GM19463 (cell line): ENCODE results near the gene MFN2.

ENCODE experiments used
- ATAC-seq: cut with Tn5 transposase; IDR thresholded peaks from one replicate; pipeline ENCODE4 v1.9.1; 2021; ENCODE audit warnings: mild to moderate bottlenecking, moderate library complexity; ENCODE audit not compliant: unreplicated experiment

The MFN2 gene

DNA sequence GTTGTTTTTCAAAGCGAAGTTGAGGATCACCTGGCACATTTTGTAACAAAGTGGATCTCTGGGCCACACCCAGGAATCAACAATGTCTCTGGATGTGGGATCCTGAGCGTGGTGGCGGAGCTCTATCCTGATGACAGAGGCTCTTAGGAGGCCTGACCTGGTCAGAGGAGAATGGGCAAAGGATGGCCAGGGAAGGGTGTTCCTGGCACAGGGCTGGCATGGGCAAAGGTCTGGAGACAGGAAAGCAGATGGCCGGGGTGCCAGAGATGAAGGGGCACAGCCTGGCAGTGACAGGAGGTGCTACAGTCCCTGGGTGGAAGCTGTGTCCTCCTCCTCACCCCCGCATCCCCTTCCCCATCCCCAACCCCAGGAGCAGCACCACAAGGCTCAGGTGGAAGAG lies 20.0 kb upstream of the MFN2 start:
- ATAC-seq = no peak

DNA sequence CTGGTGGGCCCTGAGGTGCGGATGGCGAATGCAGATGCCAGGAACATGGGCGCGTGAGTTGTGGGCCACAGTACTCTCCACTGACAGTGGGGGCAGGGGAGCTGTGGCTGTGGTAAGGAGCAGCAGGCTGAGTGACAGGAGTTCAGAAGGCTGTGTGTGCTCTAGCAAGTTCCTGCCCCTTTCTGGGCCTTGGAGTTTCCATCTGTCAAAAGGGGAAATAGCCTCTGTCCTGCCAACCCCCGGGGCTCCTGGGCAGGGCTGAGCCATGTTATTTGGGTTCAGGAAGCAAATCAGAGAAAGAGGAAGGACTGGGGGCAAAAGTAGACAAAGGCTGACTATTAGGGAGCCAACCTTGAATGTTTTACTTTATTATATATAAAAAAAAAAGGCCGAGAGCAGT lies 19.5 kb upstream of the MFN2 start:
- ATAC-seq = no peak

DNA sequence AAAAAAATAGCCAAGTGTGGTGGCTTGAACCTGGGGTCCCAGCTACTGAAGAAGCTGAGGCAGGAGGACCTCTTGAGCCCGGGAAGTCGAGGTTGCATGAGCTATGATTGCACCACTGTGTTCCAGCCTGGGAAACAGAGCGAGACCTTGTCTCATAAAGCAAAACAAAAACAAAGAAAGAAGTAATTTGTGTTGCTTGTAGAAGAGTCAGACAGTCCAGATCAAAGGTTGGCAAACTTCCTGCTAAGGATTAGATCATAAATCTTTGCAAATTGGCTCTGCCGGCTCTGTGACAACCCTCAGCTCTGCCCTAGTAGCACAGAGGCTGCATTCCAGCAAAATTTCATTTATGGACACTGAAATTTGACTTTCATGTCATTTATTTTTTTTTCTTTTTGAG lies 19.0 kb upstream of the MFN2 start:
- ATAC-seq = no peak

DNA sequence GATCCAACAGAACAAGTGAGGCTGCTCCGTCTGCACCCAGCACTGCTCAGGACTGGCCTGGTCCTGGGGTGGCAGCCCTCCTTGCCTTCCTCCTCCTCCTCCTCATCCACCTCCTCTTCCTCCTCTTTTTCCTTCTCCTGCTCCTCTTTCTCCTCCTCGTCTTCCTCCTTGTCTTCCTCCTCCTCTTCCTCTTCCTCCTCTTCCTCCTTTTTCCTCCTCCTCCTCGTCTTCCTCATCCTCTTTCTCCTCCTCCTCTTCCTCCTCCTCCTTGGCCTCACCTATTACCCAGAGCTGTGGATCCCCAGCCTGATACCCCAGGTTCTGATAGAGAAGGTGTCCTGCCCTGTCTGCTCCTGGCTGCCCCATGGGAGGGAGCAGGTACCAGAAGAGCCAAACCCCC lies 16.6 kb upstream of the MFN2 start:
- ATAC-seq = no peak

DNA sequence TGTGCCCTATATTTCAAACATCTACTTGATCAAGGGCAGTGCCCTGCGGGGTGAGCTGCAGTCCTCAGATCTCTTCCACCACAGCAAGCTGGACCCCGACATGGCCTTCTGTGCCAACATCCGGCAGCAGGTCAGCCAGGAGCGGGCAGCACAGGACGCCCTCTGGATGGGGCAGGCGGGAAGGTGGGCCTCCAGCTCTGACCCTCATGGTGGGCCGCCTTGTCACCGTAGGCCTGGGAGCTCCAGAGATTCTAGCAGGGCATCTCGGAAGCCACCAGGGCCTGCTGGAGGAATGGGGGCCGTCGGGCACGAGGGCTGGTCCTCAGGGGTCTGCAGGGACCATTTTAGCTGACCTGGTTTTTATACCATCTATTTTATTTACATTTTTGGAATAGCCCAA lies 15.6 kb upstream of the MFN2 start:
- no peak for ATAC-seq

DNA sequence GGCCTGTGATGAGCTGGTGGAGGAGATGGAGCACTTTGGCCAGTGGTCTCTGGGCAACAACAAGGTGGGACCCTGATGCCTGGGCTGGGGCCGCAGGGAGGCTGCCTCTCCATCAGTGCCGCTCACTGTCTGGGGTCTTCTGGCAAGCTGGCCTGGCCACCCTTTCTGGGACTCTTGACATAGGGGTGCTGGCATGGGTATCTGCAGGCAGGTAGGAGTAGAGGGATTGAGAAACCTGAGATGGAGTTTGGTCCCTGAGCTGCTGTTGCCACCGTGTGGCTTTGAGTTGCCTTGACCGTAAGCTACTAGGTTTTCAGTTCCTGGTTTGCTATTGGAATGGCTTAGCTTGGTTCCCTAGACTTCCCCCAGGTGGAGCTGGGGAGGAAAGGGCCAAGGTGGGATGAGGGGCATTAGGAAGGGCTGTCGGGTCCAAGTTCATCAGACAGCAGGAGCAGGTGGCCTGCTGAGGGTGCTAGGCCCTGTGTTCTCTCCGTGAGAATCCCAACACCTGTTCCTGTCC lies 13.2 kb upstream of the MFN2 start:
- ATAC-seq = no peak

DNA sequence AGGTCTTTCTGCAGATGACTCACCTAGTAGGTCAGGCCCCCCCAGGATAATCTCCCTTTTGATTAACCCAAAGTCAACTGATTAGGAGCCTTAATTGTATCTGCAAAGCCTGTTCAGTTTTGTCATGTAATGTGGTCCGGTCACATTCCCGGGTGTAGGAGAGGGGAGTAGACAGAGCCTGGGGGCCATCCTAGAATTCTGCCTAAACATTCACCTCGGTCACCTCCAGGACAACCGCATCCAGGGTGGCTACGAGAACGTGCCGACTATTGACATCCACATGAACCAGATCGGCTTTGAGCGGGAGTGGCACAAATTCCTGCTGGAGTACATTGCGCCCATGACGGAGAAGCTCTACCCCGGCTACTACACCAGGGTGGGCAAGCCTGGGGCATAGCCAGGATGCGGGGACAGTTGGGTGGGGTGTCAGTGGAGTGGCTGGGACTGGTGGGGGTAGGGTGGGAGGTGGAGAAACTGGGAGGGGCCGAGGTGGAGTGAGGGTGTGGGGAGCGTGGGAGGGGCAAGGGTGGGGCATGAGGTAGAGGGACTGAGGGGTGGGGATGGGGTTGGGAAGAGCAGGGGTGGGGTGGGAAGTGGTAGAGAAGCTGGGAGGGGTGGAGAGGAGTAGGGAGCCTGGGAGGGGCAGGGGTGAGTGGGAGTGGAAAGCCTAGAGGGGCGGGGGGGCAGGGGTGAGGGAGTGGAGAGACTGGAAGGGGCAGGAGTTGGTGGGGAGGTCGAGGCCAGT lies 9.6 kb upstream of the MFN2 start:
- ATAC-seq = no peak

DNA sequence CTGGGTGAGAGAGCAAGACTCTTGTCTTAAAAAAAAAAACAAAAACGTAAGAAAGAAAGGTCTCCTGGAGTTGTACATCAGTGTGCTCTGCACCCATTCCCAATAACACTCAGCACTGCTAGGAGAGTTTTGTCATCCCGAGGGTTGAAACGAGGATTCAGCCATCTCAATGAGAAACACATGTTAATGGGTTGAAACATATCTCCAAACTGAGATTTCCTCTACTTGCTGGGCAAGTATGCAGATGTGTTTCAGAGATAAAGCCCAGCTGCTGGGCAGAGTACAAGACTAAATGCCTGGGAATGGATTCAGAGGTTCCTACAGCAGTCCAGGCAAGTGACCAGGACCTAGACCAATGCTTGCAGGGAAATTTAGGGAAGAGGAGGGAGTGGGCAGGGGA lies 2.6 kb upstream of the MFN2 start:
- no peak for ATAC-seq

DNA sequence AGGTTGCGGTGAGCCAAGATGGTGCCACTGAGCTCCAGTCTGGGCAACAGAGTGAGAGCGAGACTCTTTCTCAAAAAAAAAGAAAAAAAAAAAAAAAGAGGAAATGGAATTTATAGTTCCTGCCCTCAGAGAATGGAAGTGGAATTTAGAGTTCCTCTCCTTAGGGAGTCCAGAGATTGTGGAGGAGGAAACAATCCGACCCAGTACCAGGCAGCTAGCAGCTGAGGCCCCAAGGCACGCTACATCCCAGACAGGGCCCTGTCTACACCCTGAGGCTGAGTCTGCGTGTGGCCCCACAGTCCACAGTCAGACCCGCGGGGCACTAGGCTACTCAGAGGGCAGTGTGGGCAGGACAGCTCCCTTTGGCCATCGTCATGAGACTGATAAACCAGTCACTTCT lies 1.9 kb upstream of the MFN2 start:
- no peak for ATAC-seq

DNA sequence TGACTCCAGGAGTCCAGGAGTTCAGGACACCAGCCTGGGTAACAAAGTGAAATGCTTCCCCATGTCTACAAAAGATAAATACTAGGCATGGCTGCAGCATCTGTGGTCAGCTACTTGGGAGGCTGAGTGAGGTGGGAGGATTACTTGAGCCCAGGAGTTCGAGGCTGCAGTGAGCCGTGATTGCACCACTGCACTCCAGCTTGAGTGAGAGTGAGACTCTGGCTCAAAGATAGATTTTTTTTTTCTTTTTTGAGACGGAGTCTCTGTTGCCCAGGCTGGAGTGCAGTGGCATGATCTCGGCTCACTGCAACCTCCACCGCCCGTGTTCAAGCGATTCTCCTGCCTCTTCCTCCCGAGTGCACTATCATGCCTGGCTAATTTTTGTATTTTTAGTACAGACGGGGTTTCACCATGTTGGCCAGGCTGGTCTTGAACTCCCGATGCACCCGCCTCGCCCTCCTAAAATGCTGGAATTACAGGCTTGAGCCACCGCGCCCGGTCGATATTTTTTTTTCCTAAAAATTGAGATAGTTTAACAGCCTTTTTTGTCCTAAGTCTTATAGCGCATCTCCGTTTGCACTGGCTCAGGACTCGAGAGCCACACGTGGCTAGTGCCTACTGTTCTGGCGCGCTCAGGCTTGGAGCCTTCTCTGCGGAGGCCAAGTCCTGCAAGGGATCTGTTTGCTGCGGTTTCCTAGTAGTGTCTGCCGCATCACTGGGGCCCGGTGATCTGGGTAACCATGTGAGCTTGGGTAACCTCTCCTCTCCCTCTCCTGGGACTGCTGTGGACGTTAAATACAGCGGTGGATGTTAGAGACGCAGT lies 1.0 kb upstream of the MFN2 start:
- ATAC-seq = no peak

DNA sequence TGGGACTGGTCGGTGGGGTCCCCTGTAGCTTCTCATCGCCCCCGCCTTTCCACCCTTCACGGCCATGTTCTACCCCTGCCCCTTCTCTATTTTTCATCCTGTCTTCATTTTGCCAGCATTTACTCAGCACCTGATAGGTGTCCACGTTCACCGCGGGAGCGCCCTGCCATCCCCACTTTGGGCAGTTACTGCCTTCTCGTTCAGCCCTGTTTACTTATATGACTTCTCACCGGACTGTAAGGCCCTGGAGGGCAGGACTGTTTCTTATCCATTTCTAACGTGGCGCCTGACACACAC lies 380 bp downstream of the MFN2 start:
- ATAC-seq = no peak

DNA sequence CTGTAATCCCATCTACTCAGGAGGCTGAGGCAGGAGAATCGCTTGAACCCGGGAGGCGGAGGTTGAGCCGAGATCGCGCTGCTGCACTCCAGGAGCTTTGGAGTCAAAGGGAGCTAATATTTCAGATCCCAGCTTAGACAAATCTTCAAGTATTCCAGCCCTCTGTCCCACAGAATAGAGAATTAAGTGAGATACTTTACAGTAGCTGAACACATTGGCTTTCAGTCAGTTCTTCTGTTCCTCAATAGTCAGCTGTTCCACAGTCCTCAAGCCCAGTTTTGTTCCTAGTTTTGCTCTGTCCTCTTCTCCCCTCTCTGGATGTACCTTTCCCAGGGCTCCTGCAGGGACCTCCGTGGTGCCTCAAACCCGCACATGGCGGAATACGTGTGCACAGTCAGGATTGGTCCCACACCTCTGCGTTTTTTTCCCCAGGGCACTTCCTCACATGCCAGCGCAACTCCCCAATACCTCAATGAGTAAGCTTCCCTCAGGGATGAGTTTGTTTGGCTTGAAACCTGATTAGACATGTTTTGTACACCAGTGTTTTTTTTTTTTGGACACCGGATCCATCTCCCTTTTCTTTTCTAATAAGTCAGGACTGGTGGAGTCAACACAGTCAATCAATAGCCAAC lies 1.2 kb downstream of the MFN2 start:
- no peak for ATAC-seq

DNA sequence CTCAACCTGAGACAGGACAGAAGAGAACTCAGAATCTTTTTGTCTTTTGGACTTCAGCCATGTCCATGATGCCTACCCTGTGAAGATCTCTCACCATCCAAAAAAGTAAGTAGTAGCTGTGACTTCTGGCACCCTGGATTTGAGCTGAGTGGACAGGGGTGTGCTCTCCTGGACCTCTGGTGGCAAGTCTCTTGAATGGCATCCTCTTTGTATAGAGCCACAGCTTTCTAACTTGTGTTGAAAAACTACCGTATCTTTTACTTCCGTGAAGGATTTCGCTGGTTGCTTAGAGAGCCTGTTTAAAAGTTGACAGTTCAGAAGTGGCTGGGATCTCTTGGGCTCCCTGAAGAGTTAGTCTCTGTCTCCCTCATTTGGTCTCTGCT lies 1.8 kb downstream of the MFN2 start:
- no peak for ATAC-seq

DNA sequence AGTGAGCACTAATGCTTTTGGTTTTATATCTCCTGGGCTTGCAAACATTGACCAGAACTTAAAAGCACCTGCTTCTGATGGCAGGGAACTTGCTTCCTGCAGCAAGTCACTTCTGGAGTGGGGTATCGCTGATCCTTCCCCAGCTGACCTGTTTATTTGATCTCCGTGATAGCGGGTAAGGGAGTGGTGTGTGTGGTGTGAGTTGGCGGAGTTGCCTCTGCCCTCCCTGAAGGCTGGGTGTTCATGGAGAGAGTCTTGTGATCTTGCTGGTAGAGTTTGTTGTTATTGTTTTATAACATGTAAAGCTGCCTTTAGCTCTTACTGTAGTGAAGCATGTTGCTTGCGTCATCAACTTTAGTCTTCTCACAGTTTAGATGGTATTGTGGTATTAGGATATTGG lies 3.9 kb downstream of the MFN2 start:
- no peak for ATAC-seq

DNA sequence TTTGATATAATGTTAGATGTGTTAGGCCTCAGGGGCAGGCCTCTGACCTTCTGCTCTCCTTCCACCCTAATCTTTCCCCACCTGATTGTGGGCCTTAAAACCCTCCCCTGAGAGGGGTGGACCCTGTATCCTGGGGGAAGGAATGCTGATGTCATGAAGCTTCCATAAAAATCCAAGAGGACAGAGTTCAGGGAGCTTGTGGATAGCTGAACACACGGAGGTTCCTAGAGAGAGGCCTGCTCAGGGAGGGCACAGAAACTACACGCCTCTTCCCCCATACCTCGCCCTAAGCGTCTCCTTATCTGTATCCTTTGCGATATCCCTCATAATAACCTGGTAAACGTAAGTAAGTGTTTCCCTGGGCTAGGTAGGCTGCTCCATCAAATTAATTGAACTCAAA lies 4.3 kb downstream of the MFN2 start:
- ATAC-seq = no peak

DNA sequence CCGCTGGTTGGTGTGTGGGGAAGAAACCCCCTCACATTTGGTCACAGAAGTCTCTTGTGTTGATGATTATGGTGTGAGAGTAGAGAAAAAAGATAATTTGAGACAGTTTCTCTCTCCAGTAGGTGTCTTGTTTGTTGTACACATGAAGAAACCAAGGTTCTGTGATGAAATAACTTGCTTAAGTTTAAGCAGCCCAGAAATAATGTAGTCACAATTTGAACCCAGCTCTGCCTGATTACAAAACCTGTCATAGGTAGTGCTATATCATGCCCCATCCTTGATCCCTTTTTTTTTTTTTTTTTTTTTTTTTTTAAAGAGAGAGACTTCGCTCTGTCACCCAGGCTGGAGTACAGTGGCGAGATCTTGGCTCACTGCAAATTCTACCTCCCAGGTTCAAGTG lies 4.9 kb downstream of the MFN2 start:
- ATAC-seq = no peak

DNA sequence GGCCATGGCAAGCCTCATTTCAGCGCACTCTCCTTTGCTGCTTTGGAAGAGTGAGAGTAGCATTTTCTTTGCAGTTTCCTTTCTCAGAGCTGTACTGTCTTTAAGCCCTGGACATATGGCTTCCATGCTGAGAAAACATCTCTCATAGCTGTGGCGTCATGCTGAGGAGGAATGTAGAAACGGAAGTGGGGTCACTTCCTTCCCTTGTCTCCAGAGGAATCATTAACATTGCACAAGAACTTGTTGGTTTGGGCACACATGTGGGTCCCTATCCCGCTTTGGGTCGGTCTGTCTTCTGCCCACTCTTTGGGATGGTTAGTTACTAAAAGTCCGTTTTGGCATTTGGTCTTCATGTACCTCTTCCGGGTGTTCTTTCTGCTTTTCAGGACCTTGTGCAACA lies 5.6 kb downstream of the MFN2 start:
- no peak for ATAC-seq

DNA sequence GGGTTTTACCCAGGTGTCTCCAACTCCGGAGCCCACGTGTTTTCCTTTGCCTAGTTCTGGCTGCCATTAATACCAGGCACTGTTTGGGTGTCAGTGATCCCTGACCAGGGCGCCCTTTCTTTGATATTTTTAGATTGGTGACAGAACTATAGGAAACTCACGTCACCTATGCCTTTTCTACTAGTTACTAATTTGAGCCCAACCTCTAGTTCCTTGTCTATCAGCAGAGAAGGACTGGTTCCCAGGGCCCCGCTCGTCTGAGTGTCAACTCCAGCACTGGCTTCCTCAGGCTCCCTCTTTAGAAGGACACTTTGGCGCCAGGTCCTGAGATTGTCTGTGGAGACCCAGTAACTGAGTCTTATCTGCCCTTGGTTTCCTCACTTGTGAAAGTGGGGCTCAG lies 9.4 kb downstream of the MFN2 start:
- no peak for ATAC-seq

DNA sequence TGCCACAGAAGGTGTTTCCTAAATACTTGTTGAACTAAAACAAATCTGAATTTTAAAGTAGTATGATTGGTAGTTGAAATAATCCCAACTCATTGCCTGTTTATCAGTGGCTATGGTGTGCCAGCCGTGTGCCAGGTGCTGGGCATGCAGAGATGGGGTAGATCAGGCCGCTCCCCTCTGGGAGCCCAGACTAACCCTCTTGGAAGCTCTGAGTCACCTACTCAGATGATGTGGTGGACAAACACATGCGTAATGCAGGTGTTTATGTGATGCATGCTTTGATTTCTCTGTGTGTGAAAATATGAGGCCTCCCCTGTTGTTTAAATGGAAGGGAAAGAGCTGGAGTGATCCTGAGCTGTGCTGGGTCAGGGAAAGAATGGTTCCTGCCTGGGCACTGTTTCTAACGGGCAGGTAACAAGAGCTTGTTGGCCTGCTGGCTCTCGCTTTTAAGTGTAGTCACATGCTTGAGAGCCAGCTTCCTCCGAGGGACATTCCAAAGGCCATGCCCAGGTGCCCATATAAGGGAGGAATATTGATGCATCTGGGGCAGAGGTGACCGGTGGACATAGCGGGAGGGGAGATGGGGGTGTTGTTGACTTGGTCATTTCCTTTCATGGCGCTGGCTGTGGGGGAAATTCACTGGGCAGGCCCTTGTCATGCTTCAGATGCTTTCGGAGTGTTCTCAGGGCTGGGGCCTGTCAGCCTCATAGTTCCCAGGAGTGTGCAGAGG lies 10.2 kb downstream of the MFN2 start:
- no peak for ATAC-seq

DNA sequence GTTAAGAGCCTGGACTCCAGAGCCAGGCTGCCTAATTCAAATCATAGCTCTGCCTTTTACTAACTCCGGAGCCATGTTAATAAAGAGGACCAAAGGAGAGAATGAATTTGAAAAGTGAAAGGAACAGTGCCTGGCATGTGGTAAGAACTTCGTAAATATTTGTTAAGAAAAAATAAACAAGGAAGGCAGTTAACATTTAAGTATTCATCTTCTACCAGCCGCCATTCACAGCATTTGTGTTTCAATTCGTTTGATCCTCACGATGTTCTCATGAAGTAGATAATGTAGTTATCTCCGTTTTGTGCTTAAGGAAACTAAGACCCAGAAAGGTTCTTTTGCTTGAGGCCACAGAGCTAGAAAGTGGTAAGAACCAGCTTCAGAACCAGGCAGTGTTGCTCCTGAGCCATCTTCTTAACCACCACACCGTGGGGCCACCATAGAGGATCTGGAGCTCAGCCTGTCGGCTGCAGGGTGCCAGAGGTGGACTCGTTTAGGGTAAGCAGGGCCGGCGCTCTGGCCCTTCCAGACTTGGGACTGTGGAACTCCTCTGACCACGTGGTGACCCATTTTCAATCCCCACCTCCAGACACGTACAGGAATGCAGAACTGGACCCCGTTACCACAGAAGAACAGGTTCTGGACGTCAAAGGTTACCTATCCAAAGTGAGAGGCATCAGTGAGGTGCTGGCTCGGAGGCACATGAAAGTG lies 11.9 kb downstream of the MFN2 start:
- ATAC-seq = no peak
